GM12878 (cell line): Measurements from ENCODE around the gene CLPSL1. TPM values are rescaled to one million over a fixed set of nuclear protein-coding genes. Genes with fewer than 3 reads are reported as not detected.

Experiments used
- ATAC-seq: fragments of 200-7000 bp; cut with Tn5 transposase; 3 replicates; pipeline ENCODE4 v1.9.1; 2020; ENCODE audit warnings: mild to moderate bottlenecking, moderate library complexity
- BruUV-seq: library from RNA; stranded (reverse); fragments of 400-500 nt; replicated peaks from 2 replicates; lab custom pipeline; 2021; lab: Mats Ljungman, UMichigan
- CTCF ChIA-PET: fragments of 300-600 bp; sonication (Branson Sonifier 250); formaldehyde crosslinking; extraction: SDS; loops from one replicate; lab custom pipeline; 2021; ENCODE audit warnings: inconsistent platforms; lab: Yijun Ruan, JAX
- POLR2A ChIA-PET: fragments of 350-600 bp; formaldehyde crosslinking; extraction: SDS; loops from one replicate; lab custom pipeline; 2021; ENCODE audit warnings: inconsistent platforms; lab: Charles Lee
- RAD21 ChIA-PET: fragments of 300-600 bp; sonication (Branson Sonifier 250); formaldehyde crosslinking; loops from one replicate; lab custom pipeline; 2023; ENCODE audit warnings: antibody characterized with exemption; ENCODE audit not compliant: unreplicated experiment; lab: Charles Lee
- SMC1A ChIA-PET: fragments of 300-600 bp; sonication (Branson Sonifier 250); formaldehyde crosslinking; loops from one replicate; lab custom pipeline; 2023; ENCODE audit not compliant: unreplicated experiment, uncharacterized antibody; lab: Charles Lee
- DNase-seq: peaks from one replicate; pipeline ENCODE4 v3.0.0-alpha.2; 2011; ENCODE audit warnings: low read depth, low spot score
- FAIRE-seq: peaks from 3 replicates; lab custom pipeline; 2011; peaks lifted over from hg19 to GRCh38; lab: Jason Lieb, UNC
- H2AFZ ChIP-seq: 2 replicates; pipeline ENCODE4 v1.6.0; 2011; ENCODE audit warnings: low read depth, low read length, control low read depth; ENCODE audit not compliant: control insufficient read depth
- H3K27ac ChIP-seq: 2 replicates; pipeline ENCODE4 v1.5.1; 2011; ENCODE audit warnings: control low read depth; ENCODE audit not compliant: control insufficient read depth, insufficient read depth
- H3K27me3 ChIP-seq, 2 experiments: replicated peaks in 1 of 2; 2 replicates each; pipeline versions ENCODE4 v1.6.0 to v1.6.1; 2011; ENCODE audit warnings: low read length in 1 of 2; ENCODE audit not compliant: control insufficient read depth in 2 of 2, insufficient read depth in 2 of 2
- H3K36me3 ChIP-seq, 2 experiments: 2 replicates each; pipeline ENCODE4 v1.5.1; 2011; ENCODE audit warnings: low read length in 1 of 2; ENCODE audit not compliant: control insufficient read depth in 2 of 2, insufficient read depth in 2 of 2
- H3K4me1 ChIP-seq: 2 replicates; pipeline ENCODE4 v1.6.1; 2011; ENCODE audit warnings: mild to moderate bottlenecking, low read length, moderate library complexity, mixed read lengths; ENCODE audit not compliant: control insufficient read depth, insufficient read depth
- H3K4me2 ChIP-seq: 2 replicates; pipeline ENCODE4 v1.6.0; 2011; ENCODE audit warnings: control low read depth; ENCODE audit not compliant: control insufficient read depth, insufficient read depth
- H3K4me3 ChIP-seq: fragments of 200-600 bp; sonication (generic); 2 replicates; pipeline ENCODE4 v1.5.1; 2016
- H3K79me2 ChIP-seq: 2 replicates; pipeline ENCODE4 v1.6.0; 2011; ENCODE audit warnings: low read length; ENCODE audit not compliant: control insufficient read depth, insufficient read depth
- H3K9ac ChIP-seq: 2 replicates; pipeline ENCODE4 v1.8.0; 2011; ENCODE audit warnings: low read length, control low read depth, mixed read lengths; ENCODE audit not compliant: control insufficient read depth, insufficient read depth
- H3K9me3 ChIP-seq: replicated peaks from 3 replicates; pipeline ENCODE4 v1.5.1; 2011; ENCODE audit warnings: mild to moderate bottlenecking, low read length; ENCODE audit not compliant: control insufficient read depth, insufficient read depth
- H4K20me1 ChIP-seq: 2 replicates; pipeline ENCODE4 v1.6.0; 2011; ENCODE audit not compliant: control insufficient read depth, insufficient read depth
- CBFB ChIP-seq: IDR thresholded peaks from 2 replicates; pipeline ENCODE4 v1.6.1; 2016; ENCODE audit warnings: antibody characterized with exemption, low read depth
- CBX5 ChIP-seq: sonication (generic); IDR thresholded peaks from 2 replicates; pipeline ENCODE4 v1.6.1; 2016; ENCODE audit warnings: low read depth, moderate library complexity, mild to moderate bottlenecking, inconsistent platforms
- EP300 ChIP-seq, 2 experiments: fragments of 150-350 bp in 1 of 2; IDR thresholded peaks; 2 replicates each; pipeline ENCODE4 v1.6.1; 2011 to 2012; ENCODE audit warnings: low read depth in 2 of 2, low read length in 2 of 2, borderline replicate concordance in 1 of 2, improper control_type of control experiment in 1 of 2, inconsistent platforms in 1 of 2; ENCODE audit not compliant: control insufficient read depth in 1 of 2
- HDGF ChIP-seq: fragments of 450-650 bp; IDR thresholded peaks from 2 replicates; pipeline ENCODE4 v1.6.1; 2016; ENCODE audit warnings: antibody characterized with exemption
- MEF2B ChIP-seq: fragments of 450-650 bp; IDR thresholded peaks from 2 replicates; pipeline ENCODE4 v1.6.1; 2018; ENCODE audit warnings: mild to moderate bottlenecking, moderate library complexity; ENCODE audit not compliant: partially characterized antibody, poor library complexity, severe bottlenecking
- SUPT20H ChIP-seq: IDR thresholded peaks from 2 replicates; pipeline ENCODE4 v1.6.1; 2011; ENCODE audit warnings: low read depth, mild to moderate bottlenecking, low read length, moderate library complexity, borderline replicate concordance; ENCODE audit not compliant: control insufficient read depth
- TARDBP ChIP-seq: IDR thresholded peaks from 2 replicates; pipeline ENCODE4 v1.6.1; 2016; ENCODE audit warnings: borderline replicate concordance
- WGBS: methylation state at CpG from one replicate; pipeline ENCODE4 v1.1.6; 2016; ENCODE audit warnings: low lambda C conversion rate; ENCODE audit not compliant: insufficient replicate concordance, insufficient coverage; ENCODE audit errors: missing lambda C conversion rate; 5-methylcytosine and 5-hydroxymethylcytosine counted together
- in situ Hi-C: fragments of 300-500 bp; cut with MboI; formaldehyde crosslinking; loops from 9 replicates; pipeline ENCODE4 v1.14.3; 2018; ENCODE audit warnings: mixed read lengths
- intact Hi-C: fragments of 100-400 bp; cut with micrococcal nuclease; formaldehyde crosslinking; loops from one replicate; pipeline ENCODE4 v1.14.2; 2022; ENCODE audit not compliant: unreplicated experiment
- polyA plus RNA-seq, 11 experiments: library from polyadenylated mRNA; depleted of rRNA in 4 of 11; unstranded in 6 of 11; stranded (reverse) in 5 of 11; fragments of >200 nt; fragmentation: Nextera tagmentation in 4 of 11; fragmentation: Illumina TruSeq in 1 of 11; extraction: Ambion mirVana in 4 of 11; extraction: Trizol in 1 of 11; gene quantifications; 1 replicate in 1 of 11; 2 replicates in 10 of 11; pipeline versions ENCODE4 v1.2.1 to v1.2.3, GENCODE V29; 2011 to 2016; ENCODE audit warnings: inconsistent platforms in 2 of 11, missing spikeins in 2 of 11, low read depth in 1 of 11
- total RNA-seq, 4 experiments: library from RNA; depleted of rRNA in 3 of 4; stranded (reverse); fragments of >200 nt in 3 of 4; fragmentation: Illumina TruSeq in 1 of 4; extraction: Trizol in 1 of 4; gene quantifications; 2 replicates each; pipeline versions ENCODE4 v1.2.1 to v1.2.3, GENCODE V29; 2013 to 2021
- TF ChIP-seq, protein P1 (sequence below): IDR thresholded peaks from 2 replicates; pipeline ENCODE4 v1.6.1; 2011; ENCODE audit warnings: borderline replicate concordance, low read depth, mild to moderate bottlenecking, moderate library complexity, low read length; ENCODE audit not compliant: insufficient read depth, poor library complexity, severe bottlenecking

The CLPSL1 gene
- total and polyA plus RNA-seq, 10 of the 15 experiments (the other 5 are each of a cell fraction or from before 2014, with no cell fraction given), result not detected

DNA sequence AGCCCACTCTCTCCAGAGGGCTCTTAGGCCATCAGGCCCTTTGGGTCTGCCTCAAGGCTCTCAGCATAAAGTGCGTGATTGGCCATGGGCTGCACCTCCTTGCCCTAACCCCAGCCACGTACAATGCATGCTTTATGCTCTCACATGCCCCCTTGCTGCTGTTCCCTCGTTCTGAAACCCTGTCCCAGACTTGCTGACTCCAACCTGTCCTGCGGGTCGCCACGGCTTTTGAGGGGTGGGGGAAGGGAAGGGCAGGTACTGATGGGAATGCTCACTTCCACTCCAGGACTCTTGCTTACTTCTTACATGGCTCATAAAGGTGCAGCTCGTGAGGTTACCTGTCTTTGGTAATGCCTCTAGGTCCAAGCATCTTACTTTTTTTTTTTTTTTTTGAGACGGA is 38.0 kb upstream of the CLPSL1 start (continued):
- no peak for TF ChIP-seq CBX5
- TF ChIP-seq TARDBP, result no peak
- TF ChIP-seq MEF2B, result no peak

DNA sequence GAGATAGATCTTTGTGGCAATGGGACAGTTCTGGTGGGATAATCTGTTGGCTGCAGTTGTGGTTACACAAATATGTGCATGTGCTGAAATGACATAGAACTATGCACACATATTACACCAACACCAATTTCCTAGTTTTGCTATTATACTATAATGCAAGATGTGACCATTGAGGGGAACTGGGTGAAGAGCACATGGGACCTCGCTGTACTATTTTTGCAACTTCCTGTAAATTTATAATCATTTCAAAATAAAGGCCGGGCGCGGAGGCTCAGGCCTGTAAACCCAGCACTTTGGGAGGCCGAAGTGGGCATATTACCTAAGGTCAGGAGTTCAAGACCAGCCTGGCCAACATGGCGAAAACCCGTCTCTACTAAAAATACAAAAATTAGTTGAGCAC is 35.3 kb upstream of the CLPSL1 start:
- H2AFZ ChIP-seq, result no peak overlapping the region
- H3K4me3 ChIP-seq, result no peak overlapping the region
- POLR2A ChIA-PET, result no interaction called here
- H3K36me3 ChIP-seq, result no peaks in the 10 kb centered on the region
- no peak overlapping the region for H3K27ac ChIP-seq
- FAIRE-seq, result no peak
- H3K9ac ChIP-seq, result no peak overlapping the region
- H3K79me2 ChIP-seq, result no peaks in the 10 kb centered on the region
- intact Hi-C loops, result no loop called here
- TF ChIP-seq HDGF (no peak), CBFB (no peak), SUPT20H (no peak), EP300 (IDR thresholded peaks at IDR 0.05; ENCODE audit: borderline replicate concordance in 1 of 2, control insufficient read depth in 1 of 2, low read depth in 2 of 2, low read length in 2 of 2) (no peak)
- TF ChIP-seq, protein P1, sequence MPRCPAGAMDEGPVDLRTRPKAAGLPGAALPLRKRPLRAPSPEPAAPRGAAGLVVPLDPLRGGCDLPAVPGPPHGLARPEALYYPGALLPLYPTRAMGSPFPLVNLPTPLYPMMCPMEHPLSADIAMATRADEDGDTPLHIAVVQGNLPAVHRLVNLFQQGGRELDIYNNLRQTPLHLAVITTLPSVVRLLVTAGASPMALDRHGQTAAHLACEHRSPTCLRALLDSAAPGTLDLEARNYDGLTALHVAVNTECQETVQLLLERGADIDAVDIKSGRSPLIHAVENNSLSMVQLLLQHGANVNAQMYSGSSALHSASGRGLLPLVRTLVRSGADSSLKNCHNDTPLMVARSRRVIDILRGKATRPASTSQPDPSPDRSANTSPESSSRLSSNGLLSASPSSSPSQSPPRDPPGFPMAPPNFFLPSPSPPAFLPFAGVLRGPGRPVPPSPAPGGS, result no peak
- TF ChIP-seq, all 136 proteins: peak for 0
- H4K20me1 ChIP-seq, result no peaks in the 10 kb centered on the region
- H3K4me1 ChIP-seq, result no peaks in the 10 kb centered on the region
- BruUV-seq, result no TSS peak
- SMC1A ChIA-PET, result no interaction called here
- no peak overlapping the region for H3K4me2 ChIP-seq
- in situ Hi-C loops, result no loop called here
- ATAC-seq (no peak), DNase-seq (no peak)
- peaks cover 2% of the 10 kb centered on the region; the same call in 2 of the 3 replicates for H3K9me3 ChIP-seq
- CTCF ChIA-PET, result interaction anchor here (2.5 kb wide), 1 partner anchor 9 kb away, joined by 9 read pairs; the partner anchor contains the start of gene ARMC12
- H3K27me3 ChIP-seq, result no peaks in the 10 kb centered on the region
- RAD21 ChIA-PET, result no interaction called here
- WGBS, result 65% methylated on average over 7 of the region's 7 CpGs
